ENCODE data around the gene RNF213. TPM values are rescaled to one million over a fixed set of nuclear protein-coding genes. Genes with fewer than 3 reads are reported as not detected.
A peak's percentile ranks its signal among the peaks of the same experiment; 100 is the strongest.
"Not testable (repeated sequence)": the region's sequence is repeated elsewhere in the genome, so short reads cannot be mapped to it uniquely, and the experiment has no call there.

The RNF213 gene
- total RNA-seq, 3 donors from 2014 or later, result 205 to 289 (median 262) TPM

- ATAC-seq (no peak), DNase-seq (no peak)
- Mint-ChIP-seq H3K36me3 (ENCODE audit: insufficient read depth) (peaks cover 24% of the 10 kb centered on the region), H3K4me1 (ENCODE audit: low read depth) (peaks cover 7% of the 10 kb centered on the region), H3K4me3 (no peak overlapping the region), H3K27me3 (ENCODE audit: low read depth) (no peaks in the 10 kb centered on the region), H3K9me3 (no peaks in the 10 kb centered on the region)
Observed at GRCh38 chr17:80394629-80395216, 134.1 kb downstream of the RNF213 start.

DNA sequence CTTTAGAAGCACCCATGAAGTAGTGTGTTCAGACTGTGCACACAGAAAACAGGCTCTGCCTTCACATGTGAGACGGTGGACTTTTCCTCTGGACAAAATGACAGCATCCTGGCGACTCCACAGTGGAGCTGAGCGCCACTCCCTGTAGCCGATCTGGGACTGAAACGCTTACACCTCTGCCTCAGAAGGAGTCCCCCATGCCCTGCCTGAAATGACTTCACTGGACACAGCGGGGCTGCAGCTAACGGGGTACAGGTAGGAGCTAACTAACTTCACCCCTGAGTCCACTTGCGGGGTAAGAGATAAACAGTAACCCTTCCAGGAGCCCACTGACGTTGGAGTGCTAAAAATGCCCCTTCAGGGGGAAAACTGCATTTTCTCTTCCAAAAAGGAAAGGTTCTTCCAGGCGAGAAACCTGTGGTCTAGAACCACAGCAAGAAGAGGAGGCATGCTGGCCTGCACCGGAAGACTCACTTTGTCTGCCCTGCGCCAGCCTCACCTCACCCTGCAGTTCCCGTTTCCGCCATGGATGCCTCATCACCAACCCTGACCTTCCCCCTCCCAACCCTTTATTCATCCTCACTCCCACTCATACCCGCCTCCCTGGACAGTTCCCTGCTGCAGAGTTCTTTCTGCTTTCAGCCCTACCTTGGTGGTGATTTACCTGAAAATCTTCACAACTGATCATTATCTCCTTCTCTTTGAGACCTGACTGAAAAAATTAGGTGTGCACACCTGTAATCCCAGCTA, 134.9 kb downstream of the RNF213 start:
- H3K27me3 Mint-ChIP-seq (ENCODE audit: low read depth), result no peaks in the 10 kb centered on the region
- H3K36me3 Mint-ChIP-seq (ENCODE audit: insufficient read depth), result peaks cover 21% of the 10 kb centered on the region
- no peak for DNase-seq
- H3K4me3 Mint-ChIP-seq, result no peak overlapping the region
- peaks cover 7% of the 10 kb centered on the region for H3K4me1 Mint-ChIP-seq (ENCODE audit: low read depth)
- H3K9me3 Mint-ChIP-seq, result no peaks in the 10 kb centered on the region
- no peak for ATAC-seq

DNA sequence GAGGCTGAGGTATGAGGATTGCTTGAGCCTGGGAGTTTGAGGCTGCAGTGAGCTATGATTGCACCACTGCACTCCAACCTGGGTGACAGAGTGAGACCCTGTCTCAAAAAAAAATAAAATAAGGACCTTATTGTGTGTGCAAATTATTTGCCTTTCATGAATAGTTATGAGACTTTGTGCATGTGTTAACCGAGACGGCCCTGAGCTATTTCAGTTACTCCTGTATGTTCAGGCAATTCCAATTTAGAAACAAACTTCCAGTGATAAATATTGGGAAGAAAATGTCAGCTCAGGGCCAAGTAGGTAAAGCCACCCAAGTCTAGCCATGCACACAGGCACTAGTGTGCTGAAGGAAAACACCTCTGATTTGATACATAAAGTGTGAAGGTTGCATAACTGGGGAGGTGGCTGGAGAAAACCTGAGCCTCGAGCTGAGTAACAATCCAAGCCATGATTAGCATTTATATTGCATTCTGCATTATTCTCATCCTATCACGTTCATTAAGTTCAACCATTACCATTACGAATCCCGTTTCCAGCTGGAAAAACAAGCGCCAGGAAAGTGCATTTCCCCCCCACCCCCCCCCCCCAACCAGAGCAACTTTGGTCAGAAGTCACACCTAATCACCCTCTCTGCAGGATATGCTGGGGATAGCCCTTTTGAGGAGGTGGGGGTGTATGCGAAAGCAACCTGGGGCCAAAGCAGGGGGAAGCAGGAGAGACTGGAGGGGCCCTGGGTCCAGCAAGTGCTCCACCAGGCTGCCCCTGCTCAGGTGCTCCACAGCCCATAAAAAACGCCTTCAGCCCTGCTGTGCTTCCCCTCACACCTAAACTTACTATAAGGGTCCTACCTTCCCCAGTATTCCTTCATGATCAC, 135.7 kb downstream of the RNF213 start:
- Mint-ChIP-seq H3K4me3 (no peak overlapping the region), H3K9me3 (no peaks in the 10 kb centered on the region), H3K4me1 (ENCODE audit: low read depth) (peaks cover 7% of the 10 kb centered on the region), H3K36me3 (ENCODE audit: insufficient read depth) (peaks cover 19% of the 10 kb centered on the region), H3K27me3 (ENCODE audit: low read depth) (no peaks in the 10 kb centered on the region)
- no peak for DNase-seq
- peak; percentile 39 to 46 for ATAC-seq

GRCh38 chr17:80397034-80397387, 136.4 kb downstream of the RNF213 start:
- Mint-ChIP-seq H3K27me3 (ENCODE audit: low read depth) (no peaks in the 10 kb centered on the region), H3K4me1 (ENCODE audit: low read depth) (peaks cover 7% of the 10 kb centered on the region), H3K36me3 (ENCODE audit: insufficient read depth) (peaks cover 15% of the 10 kb centered on the region), H3K9me3 (no peaks in the 10 kb centered on the region), H3K4me3 (no peak overlapping the region)
- ATAC-seq (peak in 1 of 2 donors; percentile 26), DNase-seq (no peak)

DNA sequence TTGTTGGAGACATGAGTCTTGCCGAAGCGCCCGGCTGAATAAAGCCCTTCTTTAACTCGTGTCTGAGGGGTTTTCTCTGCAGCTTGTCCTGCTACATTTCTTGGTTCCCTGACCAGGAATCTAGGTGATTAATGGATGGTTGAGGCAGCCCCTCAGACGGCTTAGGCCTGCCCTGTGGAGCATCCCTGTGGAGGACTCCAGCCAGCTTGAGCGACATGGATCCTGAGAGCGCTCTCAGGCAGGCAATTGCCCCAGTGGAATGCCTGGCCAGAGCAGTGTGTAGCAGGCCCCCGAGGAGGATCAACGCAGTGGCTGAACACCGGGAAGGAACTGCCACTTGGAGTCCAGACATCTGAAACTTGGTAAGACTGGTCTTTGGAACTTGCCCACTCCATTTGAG, 137.0 kb downstream of the RNF213 start:
- Mint-ChIP-seq H3K4me1 (ENCODE audit: low read depth) (peaks cover 7% of the 10 kb centered on the region), H3K9me3 (no peaks in the 10 kb centered on the region), H3K4me3 (no peak overlapping the region), H3K36me3 (ENCODE audit: insufficient read depth) (peaks cover 12% of the 10 kb centered on the region), H3K27me3 (ENCODE audit: low read depth) (no peaks in the 10 kb centered on the region)
- DNase-seq (no peak), ATAC-seq (no peak)

GRCh38 chr17:80401086-80401485, 140.4 kb downstream of the RNF213 start:
- H3K4me1 Mint-ChIP-seq (ENCODE audit: low read depth); H3K9me3 Mint-ChIP-seq; H3K27me3 Mint-ChIP-seq (ENCODE audit: low read depth); ATAC-seq; H3K4me3 Mint-ChIP-seq; H3K36me3 Mint-ChIP-seq (ENCODE audit: insufficient read depth); DNase-seq: not testable (repeated sequence)

DNA sequence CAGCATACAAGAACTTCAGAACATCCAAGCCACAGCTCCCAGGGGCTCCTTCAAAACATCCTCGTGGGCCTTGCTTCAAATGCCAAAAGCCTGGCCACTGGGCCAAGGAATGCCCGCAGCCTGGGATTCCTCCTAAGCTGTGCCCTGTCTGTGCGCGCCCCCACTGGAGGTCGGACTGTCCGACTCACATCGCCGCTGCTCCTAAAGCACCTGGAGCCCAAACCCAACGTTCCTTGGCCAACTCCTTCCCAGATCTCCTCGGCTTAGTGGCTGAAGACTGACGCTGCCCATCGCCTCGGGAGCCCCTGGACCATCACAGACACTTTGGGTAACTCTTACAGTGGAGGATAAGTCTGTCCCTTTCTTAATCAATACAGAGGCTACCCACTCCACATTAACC, 141.4 kb downstream of the RNF213 start:
- H3K4me1 Mint-ChIP-seq (ENCODE audit: low read depth); ATAC-seq; DNase-seq; H3K27me3 Mint-ChIP-seq (ENCODE audit: low read depth); H3K9me3 Mint-ChIP-seq; H3K4me3 Mint-ChIP-seq; H3K36me3 Mint-ChIP-seq (ENCODE audit: insufficient read depth): not testable (repeated sequence)

DNA sequence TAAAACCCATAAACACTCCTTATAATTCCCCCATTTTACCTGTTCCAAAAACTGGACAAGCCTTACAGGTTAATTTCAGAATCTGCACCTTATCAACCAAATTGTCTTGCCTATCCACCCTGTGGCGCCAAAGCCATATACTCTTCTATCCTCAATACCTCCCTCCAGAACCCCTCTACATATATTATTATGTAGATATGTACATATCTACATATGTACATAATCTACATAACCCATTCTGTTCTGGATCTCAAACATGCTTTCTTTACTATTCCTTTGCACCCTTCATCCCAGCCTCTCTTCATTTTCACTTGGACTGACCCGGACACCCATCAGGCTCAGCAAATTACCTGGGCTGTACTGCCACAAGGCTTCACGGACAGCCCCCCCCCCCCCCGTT, 142.3 kb downstream of the RNF213 start:
- peaks cover 2% of the 10 kb centered on the region for H3K4me1 Mint-ChIP-seq (ENCODE audit: low read depth)
- peaks cover 2% of the 10 kb centered on the region for H3K36me3 Mint-ChIP-seq (ENCODE audit: insufficient read depth)
- ATAC-seq (no peak), DNase-seq (no peak)
- no peaks in the 10 kb centered on the region for H3K27me3 Mint-ChIP-seq (ENCODE audit: low read depth)
- H3K4me3 Mint-ChIP-seq, result no peak overlapping the region
- no peaks in the 10 kb centered on the region for H3K9me3 Mint-ChIP-seq

- no peak overlapping the region for H3K4me3 Mint-ChIP-seq
- H3K36me3 Mint-ChIP-seq (ENCODE audit: insufficient read depth), result no peaks in the 10 kb centered on the region
- ATAC-seq (no peak), DNase-seq (no peak)
- no peaks in the 10 kb centered on the region for H3K9me3 Mint-ChIP-seq
- no peaks in the 10 kb centered on the region for H3K4me1 Mint-ChIP-seq (ENCODE audit: low read depth)
- peaks cover 6% of the 10 kb centered on the region for H3K27me3 Mint-ChIP-seq (ENCODE audit: low read depth)
Observed at GRCh38 chr17:80406146-80406545, 145.5 kb downstream of the RNF213 start.

GRCh38 chr17:80407917-80408316, 147.3 kb downstream of the RNF213 start:
- H3K36me3 Mint-ChIP-seq (ENCODE audit: insufficient read depth); ATAC-seq; DNase-seq; H3K27me3 Mint-ChIP-seq (ENCODE audit: low read depth); H3K4me3 Mint-ChIP-seq; H3K9me3 Mint-ChIP-seq; H3K4me1 Mint-ChIP-seq (ENCODE audit: low read depth): not testable (repeated sequence)

GRCh38 chr17:80408872-80409271, 148.2 kb downstream of the RNF213 start:
- Mint-ChIP-seq H3K4me1 (ENCODE audit: low read depth) (peaks cover under 1% of the 10 kb centered on the region), H3K4me3 (no peak overlapping the region), H3K9me3 (no peaks in the 10 kb centered on the region), H3K36me3 (ENCODE audit: insufficient read depth) (no peaks in the 10 kb centered on the region), H3K27me3 (ENCODE audit: low read depth) (peaks cover 12% of the 10 kb centered on the region)
- ATAC-seq (no peak), DNase-seq (no peak)

DNA sequence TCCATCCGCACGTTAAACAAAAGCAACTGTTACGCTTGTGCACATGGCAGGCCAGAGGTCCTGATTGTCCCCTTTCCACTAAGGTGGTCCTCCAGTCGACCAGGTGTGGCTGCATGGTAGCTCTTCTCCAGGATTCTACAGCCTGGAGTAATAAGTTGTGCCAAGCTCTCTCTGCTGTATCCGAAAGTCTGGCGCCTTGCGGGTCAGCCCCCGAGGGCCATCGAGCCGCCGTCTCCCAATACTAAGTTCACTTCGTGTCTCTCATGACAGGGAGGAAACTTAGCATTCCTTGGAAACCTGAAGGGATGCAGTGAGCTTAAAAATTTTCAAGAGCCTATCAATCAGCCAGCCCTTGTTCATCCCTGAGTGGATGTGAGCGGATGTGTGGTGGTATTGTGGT, 149.0 kb downstream of the RNF213 start:
- Mint-ChIP-seq H3K36me3 (ENCODE audit: insufficient read depth) (no peaks in the 10 kb centered on the region), H3K27me3 (ENCODE audit: low read depth) (peaks cover 16% of the 10 kb centered on the region), H3K4me3 (no peak overlapping the region), H3K4me1 (ENCODE audit: low read depth) (peaks cover 8% of the 10 kb centered on the region), H3K9me3 (no peaks in the 10 kb centered on the region)
- DNase-seq (no peak), ATAC-seq (no peak)

DNA sequence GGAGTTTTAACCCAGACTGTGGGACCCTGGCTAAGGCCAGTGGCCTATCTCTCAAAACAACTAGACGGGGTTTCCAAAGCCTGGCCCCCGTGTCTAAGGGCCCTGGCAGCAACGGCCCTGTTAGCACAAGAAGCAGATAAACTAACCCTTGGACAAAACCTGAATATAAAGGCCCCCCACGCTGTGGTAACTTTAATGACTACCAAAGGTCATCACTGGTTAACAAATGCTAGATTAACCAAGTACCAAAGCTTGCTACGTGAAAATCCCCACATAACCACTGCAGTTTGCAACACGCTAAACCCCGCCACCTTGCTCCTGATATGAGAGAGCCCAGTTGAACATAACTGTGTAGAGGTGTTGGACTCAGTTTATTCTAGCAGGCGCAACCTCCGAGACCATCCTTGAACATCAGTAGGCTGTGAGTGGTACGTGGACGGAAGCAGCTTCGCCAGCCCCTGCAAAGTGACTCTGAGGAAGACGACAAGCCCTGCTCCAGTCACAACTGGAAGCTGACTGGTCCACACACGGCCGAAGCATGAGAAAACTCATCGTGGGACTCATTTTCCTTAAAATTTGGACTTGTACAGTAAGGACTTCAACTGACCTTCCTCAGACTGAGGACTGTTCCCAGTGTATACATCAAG, 149.9 kb downstream of the RNF213 start:
- DNase-seq; H3K36me3 Mint-ChIP-seq (ENCODE audit: insufficient read depth); ATAC-seq; H3K4me3 Mint-ChIP-seq; H3K9me3 Mint-ChIP-seq: not testable (repeated sequence)
- peaks cover 16% of the 10 kb centered on the region for H3K27me3 Mint-ChIP-seq (ENCODE audit: low read depth)
- peaks cover 10% of the 10 kb centered on the region for H3K4me1 Mint-ChIP-seq (ENCODE audit: low read depth)

- DNase-seq (no peak), ATAC-seq (no peak)
- peak overlapping the region; percentile 86 for H3K4me3 Mint-ChIP-seq
- H3K27me3 Mint-ChIP-seq (ENCODE audit: low read depth), result peaks cover 14% of the 10 kb centered on the region
- H3K36me3 Mint-ChIP-seq (ENCODE audit: insufficient read depth), result peaks cover 4% of the 10 kb centered on the region
- no peaks in the 10 kb centered on the region for H3K9me3 Mint-ChIP-seq
- H3K4me1 Mint-ChIP-seq (ENCODE audit: low read depth), result peaks cover 27% of the 10 kb centered on the region
Observed at GRCh38 chr17:80413771-80414507, 153.3 kb downstream of the RNF213 start.

Data from activated T-cell treated with anti-CD3 and anti-CD28 coated beads, Interleukin-2, amount 50 U/mL, for 4 hours (primary cell).